Endothelial cell (in vitro differentiated cells): Measurements from ENCODE around the gene RAB14. TPM values are rescaled to one million over a fixed set of nuclear protein-coding genes. Genes with fewer than 3 reads are reported as not detected.
A peak's percentile ranks its signal among the peaks of the same experiment; 100 is the strongest.

Experiments
- DNase-seq: peaks from one replicate; pipeline ENCODE4 v3.0.0; 2021; ENCODE audit warnings: low spot score
- H3K27ac Mint-ChIP-seq: one replicate; pipeline ENCODE4 v1.8.0; 2021; ENCODE audit warnings: mixed read lengths, inconsistent platforms; ENCODE audit not compliant: unreplicated experiment
- H3K27me3 Mint-ChIP-seq: one replicate; pipeline ENCODE4 v1.8.0; 2021; ENCODE audit warnings: mild to moderate bottlenecking, moderate library complexity, mixed read lengths, inconsistent platforms; ENCODE audit not compliant: unreplicated experiment
- H3K36me3 Mint-ChIP-seq: one replicate; pipeline ENCODE4 v1.8.0; 2021; ENCODE audit warnings: mild to moderate bottlenecking, low read depth, mixed read lengths, inconsistent platforms; ENCODE audit not compliant: unreplicated experiment
- H3K4me1 Mint-ChIP-seq: one replicate; pipeline ENCODE4 v1.8.0; 2021; ENCODE audit warnings: mild to moderate bottlenecking, mixed read lengths, inconsistent platforms; ENCODE audit not compliant: unreplicated experiment
- H3K4me3 Mint-ChIP-seq: one replicate; pipeline ENCODE4 v1.8.0; 2021; ENCODE audit warnings: mild to moderate bottlenecking, mixed read lengths, inconsistent platforms; ENCODE audit not compliant: unreplicated experiment
- H3K9me3 Mint-ChIP-seq: one replicate; pipeline ENCODE4 v1.8.0; 2021; ENCODE audit warnings: mixed read lengths, inconsistent platforms; ENCODE audit not compliant: unreplicated experiment
- CTCF ChIP-seq: fragments of 200-600 bp; sonication (generic); IDR thresholded peaks from one replicate; pipeline ENCODE4 v1.5.0; 2021; ENCODE audit warnings: antibody characterized with exemption; ENCODE audit not compliant: unreplicated experiment
- total RNA-seq: library from RNA; stranded (reverse); fragmentation: NEBNext Ultra II Directional; extraction: Animal tissue kit (Norgen Biotek cat#: 25700); gene quantifications from one replicate; pipeline ENCODE4 v1.2.1, GENCODE V29; 2021; ENCODE audit not compliant: unreplicated experiment

Gene RAB14
- total RNA-seq, 1 donor from 2014 or later: 81.6 TPM

- H3K27me3 Mint-ChIP-seq: peaks cover 8% of the 10 kb centered on the region
- no peak overlapping the region for H3K27ac Mint-ChIP-seq
- peaks cover 39% of the 10 kb centered on the region for H3K4me1 Mint-ChIP-seq
- H3K36me3 Mint-ChIP-seq: peaks cover 10% of the 10 kb centered on the region
- TF ChIP-seq CTCF: no peak
- no peak for DNase-seq
- no peaks in the 10 kb centered on the region for H3K9me3 Mint-ChIP-seq
- H3K4me3 Mint-ChIP-seq: peak overlapping the region; percentile 96
Observed at GRCh38 chr9:121199921-121200320, 1.7 kb downstream of the RAB14 start.

- no peak for TF ChIP-seq CTCF
- Mint-ChIP-seq H3K36me3 (peaks cover 10% of the 10 kb centered on the region), H3K27ac (no peak overlapping the region), H3K27me3 (peaks cover 8% of the 10 kb centered on the region), H3K9me3 (no peaks in the 10 kb centered on the region), H3K4me1 (peaks cover 42% of the 10 kb centered on the region), H3K4me3 (no peak overlapping the region)
- DNase-seq: no peak
Observed at GRCh38 chr9:121198512-121199042, 3.1 kb downstream of the RAB14 start.

GRCh38 chr9:121197132-121197531, 4.5 kb downstream of the RAB14 start:
- no peak for DNase-seq
- TF ChIP-seq CTCF: peak; percentile 22
- Mint-ChIP-seq H3K4me3 (no peak overlapping the region), H3K27ac (no peak overlapping the region), H3K4me1 (peaks cover 38% of the 10 kb centered on the region), H3K36me3 (peaks cover 6% of the 10 kb centered on the region), H3K9me3 (no peaks in the 10 kb centered on the region), H3K27me3 (peaks cover 8% of the 10 kb centered on the region)

- DNase-seq: no peak
- peaks cover 5% of the 10 kb centered on the region for H3K36me3 Mint-ChIP-seq
- no peak overlapping the region for H3K27ac Mint-ChIP-seq
- peaks cover 40% of the 10 kb centered on the region for H3K4me1 Mint-ChIP-seq
- H3K9me3 Mint-ChIP-seq: no peaks in the 10 kb centered on the region
- H3K4me3 Mint-ChIP-seq: no peak overlapping the region
- peaks cover 5% of the 10 kb centered on the region for H3K27me3 Mint-ChIP-seq
- no peak for TF ChIP-seq CTCF
Observed at GRCh38 chr9:121196389-121196788, 5.3 kb downstream of the RAB14 start.

- DNase-seq: no peak
- Mint-ChIP-seq H3K36me3 (no peaks in the 10 kb centered on the region), H3K4me3 (no peak overlapping the region), H3K4me1 (peaks cover 29% of the 10 kb centered on the region), H3K27me3 (peaks cover 2% of the 10 kb centered on the region), H3K9me3 (no peaks in the 10 kb centered on the region), H3K27ac (no peak overlapping the region)
- TF ChIP-seq CTCF: no peak
Observed at GRCh38 chr9:121194730-121195129, 6.9 kb downstream of the RAB14 start.
